SU-DHL-6 (cell line): Measurements from ENCODE around the gene ATRN.

Experiments
- H2AFZ ChIP-seq: fragments of 200-600 bp; sonication (generic); 2 replicates; pipeline ENCODE4 v1.6.1; 2014; ENCODE audit warnings: low read depth, mild to moderate bottlenecking, moderate library complexity, mixed read lengths, antibody characterized with exemption, low read length; ENCODE audit not compliant: severe bottlenecking
- H3F3A ChIP-seq: fragments of 200-600 bp; shearing (Covaris generic); 2 replicates; pipeline ENCODE4 v1.6.0; 2016; ENCODE audit warnings: antibody characterized with exemption, mild to moderate bottlenecking; ENCODE audit not compliant: insufficient read depth
- H3K27ac ChIP-seq: fragments of 200-600 bp; sonication (generic); 2 replicates; pipeline ENCODE4 v1.5.1; 2016; ENCODE audit warnings: low read depth, mild to moderate bottlenecking, low read length, moderate library complexity, mixed read lengths
- H3K27me3 ChIP-seq: fragments of 200-600 bp; sonication (generic), shearing (Covaris generic); 2 replicates; pipeline ENCODE4 v1.6.0; 2014; ENCODE audit warnings: mild to moderate bottlenecking, low read length
- H3K36me3 ChIP-seq: fragments of 200-600 bp; sonication (generic); 2 replicates; pipeline ENCODE4 v1.6.1; 2014; ENCODE audit warnings: mild to moderate bottlenecking, low read length, mixed read lengths
- H3K4me2 ChIP-seq: fragments of 300-600, 200-600 bp; shearing (Covaris generic), sonication (generic); 2 replicates; pipeline ENCODE4 v1.6.0; 2014; ENCODE audit warnings: low read length, low read depth, mild to moderate bottlenecking; ENCODE audit not compliant: poor library complexity, severe bottlenecking
- H3K4me3 ChIP-seq: fragments of 200-600 bp; sonication (generic); 2 replicates; pipeline ENCODE4 v1.5.1; 2014; ENCODE audit warnings: antibody characterized with exemption, low read length, mild to moderate bottlenecking, mixed read lengths; ENCODE audit not compliant: insufficient read depth, poor library complexity, severe bottlenecking
- H3K79me2 ChIP-seq: fragments of 200-600 bp; sonication (generic); 2 replicates; pipeline ENCODE4 v1.6.1; 2014; ENCODE audit warnings: mild to moderate bottlenecking, low read length, moderate library complexity; ENCODE audit not compliant: insufficient read depth
- H3K9ac ChIP-seq: fragments of 200-600 bp; sonication (generic); 2 replicates; pipeline ENCODE4 v1.7.0; 2014; ENCODE audit warnings: mild to moderate bottlenecking, low read length
- H3K9me2 ChIP-seq: fragments of 200-600 bp; sonication (generic); replicated peaks from 2 replicates; pipeline ENCODE4 v1.6.1; 2014; ENCODE audit warnings: low read length; ENCODE audit not compliant: insufficient read depth
- H3K9me3 ChIP-seq: fragments of 200-600 bp; sonication (generic); 2 replicates; pipeline ENCODE4 v1.6.1; 2014; ENCODE audit warnings: low read length, mixed read lengths; ENCODE audit not compliant: insufficient read depth
- H4K20me1 ChIP-seq: fragments of 200-600 bp; sonication (generic); 2 replicates; pipeline ENCODE4 v1.6.1; 2014; ENCODE audit warnings: low read depth, mild to moderate bottlenecking, antibody characterized with exemption, low read length, moderate library complexity, mixed read lengths
- CTCF ChIP-seq: fragments of 200-600 bp; sonication (generic); IDR thresholded peaks from one replicate; pipeline ENCODE4 v1.5.1; 2017; ENCODE audit warnings: antibody characterized with exemption, mild to moderate bottlenecking, low read length, moderate library complexity; ENCODE audit not compliant: insufficient read depth, poor library complexity, severe bottlenecking
- EZH2phosphoT487 ChIP-seq: fragments of 200-600 bp; sonication (generic), shearing (Covaris generic); conservative IDR thresholded peaks from 2 replicates; pipeline ENCODE4 v1.6.1; 2018; ENCODE audit warnings: mild to moderate bottlenecking, antibody characterized with exemption, low read length, moderate library complexity, mixed read lengths

The ATRN gene

GRCh38 chr20:3622406-3622805 lies 151.6 kb downstream of the ATRN start:
- Histone ChIP-seq H3K79me2 (no peaks in the 10 kb centered on the region), H3K9me2 (no peaks in the 10 kb centered on the region), H3K27me3 (no peaks in the 10 kb centered on the region), H3F3A (no peaks in the 10 kb centered on the region), H3K4me2 (no peak overlapping the region), H3K9ac (no peak overlapping the region), H4K20me1 (no peaks in the 10 kb centered on the region), H3K4me3 (no peak overlapping the region), H2AFZ (no peak overlapping the region), H3K27ac (no peak overlapping the region), H3K36me3 (no peaks in the 10 kb centered on the region), H3K9me3 (no peaks in the 10 kb centered on the region)
- no peak for TF ChIP-seq EZH2phosphoT487
- no peak for TF ChIP-seq CTCF

- no peaks in the 10 kb centered on the region for H3K79me2 ChIP-seq
- H3K36me3 ChIP-seq: no peaks in the 10 kb centered on the region
- H2AFZ ChIP-seq: no peak overlapping the region
- no peaks in the 10 kb centered on the region for H3K9me3 ChIP-seq
- H3K27ac ChIP-seq: no peak overlapping the region
- TF ChIP-seq EZH2phosphoT487 (no peak), CTCF (no peak)
- no peak overlapping the region for H3K9ac ChIP-seq
- H3K4me3 ChIP-seq: no peak overlapping the region
- no peak overlapping the region for H3K4me2 ChIP-seq
- H3F3A ChIP-seq: no peaks in the 10 kb centered on the region
- H3K27me3 ChIP-seq: no peaks in the 10 kb centered on the region
- no peaks in the 10 kb centered on the region for H4K20me1 ChIP-seq
- no peaks in the 10 kb centered on the region for H3K9me2 ChIP-seq
These were observed 156.7 kb downstream of the ATRN start for GRCh38 chr20:3627476-3627875.

- no peaks in the 10 kb centered on the region for H3K36me3 ChIP-seq
- H3K27me3 ChIP-seq: no peaks in the 10 kb centered on the region
- H3K4me2 ChIP-seq: no peak overlapping the region
- H3K4me3 ChIP-seq: no peak overlapping the region
- H3K79me2 ChIP-seq: no peaks in the 10 kb centered on the region
- no peaks in the 10 kb centered on the region for H4K20me1 ChIP-seq
- H2AFZ ChIP-seq: no peak overlapping the region
- H3K9ac ChIP-seq: no peak overlapping the region
- TF ChIP-seq EZH2phosphoT487 (no peak), CTCF (no peak)
- H3F3A ChIP-seq: no peaks in the 10 kb centered on the region
- no peaks in the 10 kb centered on the region for H3K9me3 ChIP-seq
- no peaks in the 10 kb centered on the region for H3K9me2 ChIP-seq
- H3K27ac ChIP-seq: no peak overlapping the region
These were observed 157.9 kb downstream of the ATRN start for GRCh38 chr20:3628502-3629314.
